IMR-90 (cell line): ENCODE data around the gene RENBP. TPM values are rescaled to one million over a fixed set of nuclear protein-coding genes. Genes with fewer than 3 reads are reported as not detected.

Experiments used
- ATAC-seq: fragments of 200-7000 bp; cut with Tn5 transposase; 2 replicates; pipeline ENCODE4 v1.9.1; 2020; ENCODE audit warnings: low read depth, mild to moderate bottlenecking, moderate library complexity
- BruUV-seq: library from RNA; stranded (reverse); fragments of 400-500 nt; replicated peaks from 2 replicates; lab custom pipeline; 2021; lab: Mats Ljungman, UMichigan
- CTCF ChIA-PET: fragments of 300-600 bp; formaldehyde crosslinking; extraction: SDS; loops from one replicate; lab custom pipeline; 2021; ENCODE audit warnings: antibody characterized with exemption; lab: Yijun Ruan, JAX
- POLR2A ChIA-PET: fragments of 300-600 bp; sonication (Branson Sonifier 250); formaldehyde crosslinking; loops from one replicate; lab custom pipeline; 2022; ENCODE audit warnings: antibody characterized with exemption; ENCODE audit not compliant: unreplicated experiment; lab: Charles Lee
- DNase-seq: peaks from one replicate; pipeline ENCODE4 v3.0.0; 2013
- H2AFZ ChIP-seq: replicated peaks from 2 replicates; pipeline ENCODE3; 2013; ENCODE audit warnings: low read length, mild to moderate bottlenecking; ENCODE audit not compliant: poor library complexity
- H2AK5ac ChIP-seq: 2 replicates; pipeline ENCODE4 v1.6.1; 2013; ENCODE audit warnings: low read depth, low read length, inconsistent platforms
- H2AK9ac ChIP-seq: replicated peaks from 2 replicates; pipeline ENCODE3; 2013; ENCODE audit warnings: mild to moderate bottlenecking, low read depth, low read length, moderate library complexity; ENCODE audit not compliant: poor library complexity
- H2BK120ac ChIP-seq: 2 replicates; pipeline ENCODE4 v1.6.1; 2013; ENCODE audit warnings: low read depth, low read length, inconsistent platforms
- H2BK15ac ChIP-seq: 3 replicates; pipeline ENCODE4 v1.6.1; 2013; ENCODE audit warnings: low read depth, low read length, inconsistent platforms
- H2BK20ac ChIP-seq: 2 replicates; pipeline ENCODE4 v1.6.1; 2013; ENCODE audit warnings: low read depth, mild to moderate bottlenecking, inconsistent platforms, low read length, moderate library complexity
- H2BK5ac ChIP-seq: 2 replicates; pipeline ENCODE4 v1.6.1; 2013; ENCODE audit warnings: mild to moderate bottlenecking, low read depth, low read length, inconsistent platforms; ENCODE audit not compliant: poor library complexity, severe bottlenecking
- H3K14ac ChIP-seq: replicated peaks from 2 replicates; pipeline ENCODE4 v1.6.1; 2013; ENCODE audit warnings: low read depth, low read length, inconsistent platforms
- H3K18ac ChIP-seq: 2 replicates; pipeline ENCODE4 v1.6.1; 2013; ENCODE audit warnings: low read depth, low read length, control low read depth
- H3K23ac ChIP-seq: 2 replicates; pipeline ENCODE4 v1.6.1; 2013; ENCODE audit warnings: low read depth, low read length, inconsistent platforms
- H3K27ac ChIP-seq: 2 replicates; pipeline ENCODE4 v1.5.1; 2013; ENCODE audit warnings: mild to moderate bottlenecking, control low read depth, low read length; ENCODE audit not compliant: insufficient read depth
- H3K27me3 ChIP-seq: 2 replicates; pipeline ENCODE4 v1.6.1; 2013; ENCODE audit warnings: low read length; ENCODE audit not compliant: control insufficient read depth, insufficient read depth
- H3K36me3 ChIP-seq: 2 replicates; pipeline ENCODE4 v1.6.1; 2013; ENCODE audit warnings: low read length, mixed read lengths; ENCODE audit not compliant: control insufficient read depth, insufficient read depth
- H3K4ac ChIP-seq: 2 replicates; pipeline ENCODE4 v1.6.1; 2013; ENCODE audit warnings: low read depth, low read length, inconsistent platforms
- H3K4me1 ChIP-seq: 2 replicates; pipeline ENCODE4 v1.6.1; 2013; ENCODE audit warnings: low read length, mixed read lengths; ENCODE audit not compliant: control insufficient read depth, insufficient read depth
- H3K4me2 ChIP-seq: 2 replicates; pipeline ENCODE4 v1.6.1; 2013; ENCODE audit warnings: low read depth, mild to moderate bottlenecking, control low read depth, low read length, moderate library complexity
- H3K4me3 ChIP-seq: 2 replicates; pipeline ENCODE4 v1.5.1; 2013; ENCODE audit warnings: low read depth, mild to moderate bottlenecking, control low read depth, low read length, moderate library complexity; ENCODE audit not compliant: insufficient read depth
- H3K56ac ChIP-seq: 2 replicates; pipeline ENCODE4 v1.6.1; 2013; ENCODE audit warnings: low read length, inconsistent platforms; ENCODE audit not compliant: insufficient read depth; ENCODE audit errors: extremely low read depth
- H3K79me1 ChIP-seq, 2 experiments: 2 replicates each; pipeline ENCODE4 v1.6.1; 2013; ENCODE audit warnings: low read length in 2 of 2, inconsistent platforms in 1 of 2, low read depth in 1 of 2
- H3K9ac ChIP-seq: 2 replicates; pipeline ENCODE4 v1.6.1; 2013; ENCODE audit warnings: low read depth, low read length, control low read depth
- H3K9me1 ChIP-seq: 2 replicates; pipeline ENCODE4 v1.6.1; 2013; ENCODE audit warnings: low read length, inconsistent platforms; ENCODE audit not compliant: insufficient read depth
- H3K9me3 ChIP-seq: 2 replicates; pipeline ENCODE4 v1.6.1; 2013; ENCODE audit warnings: low read length; ENCODE audit not compliant: control insufficient read depth, insufficient read depth
- H4K20me1 ChIP-seq: 2 replicates; pipeline ENCODE4 v1.6.1; 2013; ENCODE audit warnings: low read length, inconsistent platforms; ENCODE audit not compliant: insufficient read depth
- H4K5ac ChIP-seq: 2 replicates; pipeline ENCODE4 v1.6.1; 2013; ENCODE audit warnings: mild to moderate bottlenecking, low read depth, low read length, control low read depth
- H4K8ac ChIP-seq, 2 experiments: 2 replicates each; pipeline ENCODE4 v1.6.1; 2013; ENCODE audit warnings: low read depth in 2 of 2, low read length in 2 of 2, control low read depth in 1 of 2, inconsistent platforms in 1 of 2
- H4K91ac ChIP-seq: 2 replicates; pipeline ENCODE4 v1.6.1; 2013; ENCODE audit warnings: low read depth, low read length, inconsistent platforms; ENCODE audit not compliant: insufficient read depth
- CEBPB ChIP-seq: IDR thresholded peaks from 2 replicates; pipeline ENCODE4 v1.6.1; 2012; ENCODE audit warnings: low read depth, low read length, improper control_type of control experiment
- FOS ChIP-seq: fragments of 150-350 bp; IDR thresholded peaks from 2 replicates; pipeline ENCODE4 v1.6.1; 2016; ENCODE audit warnings: low read depth, low read length
- WGBS, 2 experiments: methylation state at CpG; one replicate each; pipeline versions ENCODE4 v1.1.5 to v1.1.7; 2013; ENCODE audit warnings: missing lambda C conversion rate in 2 of 2; ENCODE audit not compliant: insufficient read length in 1 of 2; ENCODE audit errors: extremely low coverage in 2 of 2; 5-methylcytosine and 5-hydroxymethylcytosine counted together
- dilution Hi-C: fragments of 300-500 bp; cut with HindIII; formaldehyde crosslinking; loops from one replicate; pipeline ENCODE4 v1.14.3; 2018; ENCODE audit warnings: low sequenced_read_pairs; ENCODE audit not compliant: unreplicated experiment
- in situ Hi-C: fragments of 300-500 bp; cut with MboI; formaldehyde crosslinking; loops from 3 replicates; pipeline ENCODE4 v1.14.3; 2019; ENCODE audit warnings: low sequenced_read_pairs, inconsistent platforms, mixed read lengths
- intact Hi-C: fragments of 100-400 bp; cut with micrococcal nuclease; formaldehyde crosslinking; loops from 2 replicates; pipeline ENCODE4 v1.10.0; 2022
- polyA plus RNA-seq, 3 experiments: library from polyadenylated mRNA; depleted of rRNA; stranded (reverse); fragments of >200 nt; gene quantifications; 2 replicates each; pipeline ENCODE4 v1.2.3, GENCODE V29; 2012; ENCODE audit warnings: low replicate concordance in 1 of 3
- total RNA-seq: library from RNA; depleted of rRNA; stranded (reverse); fragments of >200 nt; gene quantifications from 2 replicates; pipeline ENCODE4 v1.2.3, GENCODE V29; 2012

Gene RENBP
- total and polyA plus RNA-seq, 2 of the 4 experiments (the other 2 are of a cell fraction) = 0.15 to 0.18 TPM

DNA sequence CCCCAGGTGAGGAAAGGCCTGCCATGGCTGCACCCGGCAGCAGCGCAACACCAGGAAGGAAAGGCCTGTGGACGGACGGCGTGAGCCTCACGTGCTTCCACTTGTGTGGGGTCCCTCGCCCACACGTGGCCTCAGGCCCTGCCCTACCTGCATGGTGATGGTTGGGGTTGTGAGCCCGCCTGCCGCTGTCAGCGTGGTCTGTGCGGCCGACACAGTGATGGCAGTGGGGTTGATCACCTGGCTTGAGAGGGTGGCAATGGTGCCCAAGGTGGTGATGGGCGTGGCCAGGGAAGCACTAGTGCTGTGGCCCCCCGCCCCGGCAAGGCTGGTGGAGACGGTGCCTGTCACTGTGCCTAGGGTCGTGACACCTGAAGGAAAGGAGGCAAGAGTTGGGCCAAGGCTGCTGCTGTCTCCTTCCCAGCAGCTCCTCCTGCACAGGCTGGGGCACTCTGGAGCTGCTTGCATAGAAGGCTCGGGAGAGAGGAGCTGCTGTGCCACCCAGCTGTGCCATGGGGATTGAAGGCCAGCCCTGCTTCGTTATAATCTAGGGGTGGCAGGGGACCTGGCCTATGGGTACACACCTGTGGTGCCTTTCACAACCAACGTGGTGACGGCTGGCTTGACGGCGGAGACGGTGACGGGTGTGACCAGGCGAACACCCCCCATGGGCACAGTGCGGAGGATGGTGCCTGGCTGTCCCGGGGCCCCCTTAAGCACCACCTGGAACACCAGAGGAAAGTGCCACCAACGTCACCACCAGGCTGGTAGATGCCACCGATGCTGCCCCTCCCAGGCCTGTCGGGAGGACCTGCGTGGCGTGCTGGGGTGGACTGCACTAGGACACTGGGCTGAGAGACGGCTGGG lies 11.8 kb upstream of the RENBP start (continued):
- no peak for TF ChIP-seq FOS

DNA sequence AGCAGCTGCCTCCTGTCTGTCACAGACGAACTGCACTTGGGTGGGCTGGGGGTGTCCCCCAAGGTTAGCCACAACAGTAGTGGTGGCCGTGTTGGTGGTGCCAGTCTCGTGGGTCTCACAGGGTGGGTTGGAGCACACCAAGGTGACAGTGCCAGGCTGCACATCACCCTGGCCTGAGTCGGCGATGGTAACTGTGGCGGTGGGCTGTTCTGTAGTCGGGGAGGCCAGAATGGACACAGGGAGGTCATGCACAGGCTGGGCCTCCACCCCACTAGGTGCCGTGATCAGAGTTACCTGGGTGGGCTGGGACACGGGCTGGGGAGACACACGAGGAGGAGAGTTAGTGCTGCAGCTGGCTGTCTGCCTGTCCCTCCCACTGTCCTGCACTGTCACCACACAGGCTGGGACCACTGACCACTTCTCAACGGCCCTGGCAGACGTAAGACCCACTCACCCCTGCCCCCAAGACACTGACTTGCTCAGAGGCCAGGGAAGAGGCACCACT lies 10.8 kb upstream of the RENBP start:
- no peak overlapping the region for H2AFZ ChIP-seq
- H4K20me1 ChIP-seq = no peaks in the 10 kb centered on the region
- no peak overlapping the region for H3K4me2 ChIP-seq
- no peak overlapping the region for H2BK15ac ChIP-seq
- in situ Hi-C loops (no loop called here), intact Hi-C loops (no loop called here), dilution Hi-C loops (no loop called here)
- H3K27ac ChIP-seq = no peak overlapping the region
- ChIA-PET CTCF (no interaction called here), POLR2A (no interaction called here)
- BruUV-seq = no TSS peak
- H3K56ac ChIP-seq = no peak overlapping the region
- H4K5ac ChIP-seq = no peak overlapping the region
- H3K18ac ChIP-seq = no peak overlapping the region
- no peaks in the 10 kb centered on the region for H3K9me1 ChIP-seq
- no peak overlapping the region for H3K9ac ChIP-seq
- H3K4ac ChIP-seq = no peak overlapping the region
- H2BK20ac ChIP-seq = no peak overlapping the region
- H3K23ac ChIP-seq = no peak overlapping the region
- DNase-seq (no peak), ATAC-seq (no peak)
- no peak overlapping the region for H3K4me3 ChIP-seq
- no peak overlapping the region for H4K91ac ChIP-seq
- no peaks in the 10 kb centered on the region for H3K27me3 ChIP-seq
- no peak overlapping the region for H2BK120ac ChIP-seq
- peaks cover 86% of the 10 kb centered on the region for H3K36me3 ChIP-seq
- no peak overlapping the region for H3K14ac ChIP-seq
- peaks cover 4% of the 10 kb centered on the region for H3K4me1 ChIP-seq
- no peak for TF ChIP-seq CEBPB
- 85% methylated on average over 7 of the region's 12 CpGs; no CpG with 5 or more reads in 1 of the 2 experiments for WGBS, 2 experiments
- H3K79me1 ChIP-seq = peaks cover 0 to 6% of the 10 kb centered on the region in 2 experiments; a peak in 2 of 4 replicates
- no peak overlapping the region for H4K8ac ChIP-seq
- no peak overlapping the region for H2AK9ac ChIP-seq
- H2BK5ac ChIP-seq = no peak overlapping the region
- H2AK5ac ChIP-seq = no peak overlapping the region
- H3K9me3 ChIP-seq = no peaks in the 10 kb centered on the region
